GM21717 (cell line): ENCODE data around the gene COL9A2.

Experiments used
- ATAC-seq: cut with Tn5 transposase; IDR thresholded peaks from one replicate; pipeline ENCODE4 v1.9.1; 2021; ENCODE audit warnings: mild to moderate bottlenecking, moderate library complexity; ENCODE audit not compliant: unreplicated experiment

COL9A2 gene

GRCh38 chr1:40305451-40305850, 11.6 kb downstream of the COL9A2 start:
- no peak for ATAC-seq

- ATAC-seq: no peak
Measured at GRCh38 chr1:40303790-40304189, 13.3 kb downstream of the COL9A2 start.

- ATAC-seq: no peak
Measured at GRCh38 chr1:40303051-40303771, 13.9 kb downstream of the COL9A2 start.

- no peak for ATAC-seq
Measured at GRCh38 chr1:40302475-40302874, 14.6 kb downstream of the COL9A2 start.

GRCh38 chr1:40301541-40302299, 15.4 kb downstream of the COL9A2 start:
- ATAC-seq: no peak

- no peak for ATAC-seq
Measured at GRCh38 chr1:40301066-40301465, 16.0 kb downstream of the COL9A2 start.

- ATAC-seq: no peak
Measured at GRCh38 chr1:40300651-40301050, 16.4 kb downstream of the COL9A2 start.

GRCh38 chr1:40300249-40300567, 16.9 kb downstream of the COL9A2 start:
- no peak for ATAC-seq

GRCh38 chr1:40299366-40300248, 17.5 kb downstream of the COL9A2 start:
- no peak for ATAC-seq

GRCh38 chr1:40291293-40291692, 25.8 kb downstream of the COL9A2 start:
- ATAC-seq: no peak

- no peak for ATAC-seq
Measured at GRCh38 chr1:40281853-40282252, 35.2 kb downstream of the COL9A2 start.

GRCh38 chr1:40276122-40276521, 41.0 kb downstream of the COL9A2 start:
- no peak for ATAC-seq

GRCh38 chr1:40274331-40274730, 42.8 kb downstream of the COL9A2 start:
- no peak for ATAC-seq

GRCh38 chr1:40273547-40274166, 43.4 kb downstream of the COL9A2 start:
- ATAC-seq: no peak

- no peak for ATAC-seq
Measured at GRCh38 chr1:40272653-40273213, 44.4 kb downstream of the COL9A2 start.

GRCh38 chr1:40270152-40270834, 46.8 kb downstream of the COL9A2 start:
- no peak for ATAC-seq

- no peak for ATAC-seq
Measured at GRCh38 chr1:40268211-40268610, 48.9 kb downstream of the COL9A2 start.

GRCh38 chr1:40267767-40268187, 49.3 kb downstream of the COL9A2 start:
- ATAC-seq: no peak

- ATAC-seq: no peak
Measured at GRCh38 chr1:40266786-40267535, 50.1 kb downstream of the COL9A2 start.
